ENCODE results near the gene SRC.

- TF ChIP-seq, protein P1, sequence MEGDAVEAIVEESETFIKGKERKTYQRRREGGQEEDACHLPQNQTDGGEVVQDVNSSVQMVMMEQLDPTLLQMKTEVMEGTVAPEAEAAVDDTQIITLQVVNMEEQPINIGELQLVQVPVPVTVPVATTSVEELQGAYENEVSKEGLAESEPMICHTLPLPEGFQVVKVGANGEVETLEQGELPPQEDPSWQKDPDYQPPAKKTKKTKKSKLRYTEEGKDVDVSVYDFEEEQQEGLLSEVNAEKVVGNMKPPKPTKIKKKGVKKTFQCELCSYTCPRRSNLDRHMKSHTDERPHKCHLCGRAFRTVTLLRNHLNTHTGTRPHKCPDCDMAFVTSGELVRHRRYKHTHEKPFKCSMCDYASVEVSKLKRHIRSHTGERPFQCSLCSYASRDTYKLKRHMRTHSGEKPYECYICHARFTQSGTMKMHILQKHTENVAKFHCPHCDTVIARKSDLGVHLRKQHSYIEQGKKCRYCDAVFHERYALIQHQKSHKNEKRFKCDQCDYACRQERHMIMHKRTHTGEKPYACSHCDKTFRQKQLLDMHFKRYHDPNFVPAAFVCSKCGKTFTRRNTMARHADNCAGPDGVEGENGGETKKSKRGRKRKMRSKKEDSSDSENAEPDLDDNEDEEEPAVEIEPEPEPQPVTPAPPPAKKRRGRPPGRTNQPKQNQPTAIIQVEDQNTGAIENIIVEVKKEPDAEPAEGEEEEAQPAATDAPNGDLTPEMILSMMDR (IDR thresholded peaks at IDR 0.05 in 8 of 11, conservative IDR thresholded peaks at IDR 0.05 in 3 of 11): no peak
- TF ChIP-seq POLR2A (IDR thresholded peaks at IDR 0.05) (no peak), POLR2AphosphoS5 (IDR thresholded peaks at IDR 0.05) (no peak)
These were observed 47.6 kb upstream of the SRC start for GRCh38 chr20:37298190-37298939.
